NK-92 treated with Interleukin-12 subunit alpha and Interleukin-12 subunit beta, amount 100 ng/mL, for 24 hours (cell line): Measurements from ENCODE around the gene ACE.

Experiments used
- DNase-seq: peaks from one replicate; lab custom pipeline; 2025; lab: John Stamatoyannopoulos, UW

Gene ACE

GRCh38 chr17:63538693-63539595, 62.1 kb downstream of the ACE start:
- no peak for DNase-seq

- no peak for DNase-seq
These were observed 63.7 kb downstream of the ACE start for GRCh38 chr17:63540590-63540989.

DNA sequence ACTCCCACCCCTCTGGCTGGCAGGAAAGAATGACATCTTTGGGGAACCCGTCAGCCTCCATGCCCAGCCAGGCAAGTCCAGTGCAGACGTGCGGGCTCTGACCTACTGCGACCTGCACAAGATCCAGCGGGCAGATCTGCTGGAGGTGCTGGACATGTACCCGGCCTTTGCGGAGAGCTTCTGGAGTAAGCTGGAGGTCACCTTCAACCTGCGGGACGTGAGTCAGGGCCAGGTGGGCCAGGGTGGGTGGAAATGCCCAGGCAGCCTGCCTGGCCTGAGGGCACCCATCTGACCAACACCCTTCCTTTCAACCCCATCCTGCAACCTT, 65.3 kb downstream of the ACE start:
- no peak for DNase-seq

GRCh38 chr17:63542942-63543821, 66.3 kb downstream of the ACE start:
- DNase-seq = no peak

DNA sequence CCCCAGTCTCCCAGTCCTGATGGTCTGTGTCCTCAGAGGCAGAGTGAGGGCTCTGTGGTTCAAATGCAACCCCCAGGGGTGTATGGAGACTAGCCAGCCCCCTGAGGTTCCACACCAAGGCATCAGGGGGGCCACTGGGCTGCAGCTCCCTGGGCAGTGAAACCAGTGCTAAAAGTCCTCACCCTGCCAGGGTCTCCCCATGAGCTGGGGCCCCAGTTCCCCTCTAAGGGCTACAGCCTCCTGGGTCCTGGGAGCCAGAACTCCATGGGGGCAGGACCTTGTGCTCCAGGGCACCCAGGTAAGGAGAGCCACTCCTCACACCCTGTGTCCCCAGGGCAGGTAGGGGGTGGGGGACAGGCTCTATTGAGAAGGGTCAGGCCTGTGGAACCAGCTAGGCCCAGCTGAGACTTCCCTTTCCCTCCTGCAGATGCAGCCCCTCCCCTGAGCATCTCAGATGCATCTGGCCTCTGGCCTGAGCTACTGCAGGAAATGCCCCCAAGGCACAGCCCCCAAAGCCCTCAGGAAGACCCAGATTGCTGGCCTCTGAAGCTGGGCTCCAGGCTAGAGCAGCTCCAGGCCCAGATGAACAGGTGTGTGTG, 67.1 kb downstream of the ACE start:
- no peak for DNase-seq

DNA sequence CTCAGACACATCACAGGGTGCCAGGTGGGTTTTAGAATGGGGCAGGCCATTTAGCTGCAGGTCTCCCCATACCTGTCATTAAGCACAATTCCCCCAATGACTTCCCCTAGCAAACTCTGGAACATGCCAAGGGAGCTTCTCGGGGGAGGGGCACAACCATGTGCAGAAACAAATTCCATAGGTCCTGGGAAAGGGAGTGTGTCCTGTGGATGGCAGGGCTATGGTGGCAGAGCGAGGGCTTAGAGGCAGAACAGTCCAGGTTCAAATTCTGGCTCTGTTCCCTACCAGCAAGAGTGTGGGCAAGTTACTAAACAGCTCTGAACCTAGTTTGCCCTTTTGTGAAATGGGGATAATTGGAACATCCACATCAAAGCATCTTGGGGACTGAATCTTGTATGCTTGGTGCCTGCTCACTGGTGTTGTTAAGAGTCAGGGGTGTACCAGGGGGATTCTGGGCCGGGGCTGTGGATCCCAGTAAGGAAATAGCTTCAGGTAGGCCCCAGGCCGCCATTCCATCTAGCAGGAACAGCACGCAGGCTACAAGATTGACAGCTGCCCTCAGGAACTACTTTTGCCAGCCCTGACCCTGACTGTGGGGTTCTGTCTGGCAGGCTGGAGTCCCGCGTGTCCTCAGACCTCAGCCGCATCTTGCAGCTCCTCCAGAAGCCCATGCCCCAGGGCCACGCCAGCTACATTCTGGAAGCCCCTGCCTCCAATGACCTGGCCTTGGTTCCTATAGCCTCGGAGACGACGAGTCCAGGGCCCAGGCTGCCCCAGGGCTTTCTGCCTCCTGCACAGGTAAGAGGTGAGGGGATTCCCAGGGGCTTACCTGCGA, 67.8 kb downstream of the ACE start:
- DNase-seq = no peak

GRCh38 chr17:63546308-63547082, 69.6 kb downstream of the ACE start:
- DNase-seq = no peak

- DNase-seq = no peak
These were observed 70.2 kb downstream of the ACE start for GRCh38 chr17:63547083-63547523.
